WTC11 (cell line): Measurements from ENCODE around the gene LONP2. TPM values are rescaled to one million over a fixed set of nuclear protein-coding genes. Genes with fewer than 3 reads are reported as not detected.

Experiments
- ATAC-seq: fragments of 200-7000 bp; cut with Tn5 transposase; 2 replicates; pipeline ENCODE4 v1.10.0; 2021; ENCODE audit warnings: mild to moderate bottlenecking, moderate library complexity
- CTCF ChIA-PET: fragments of 300-600 bp; sonication (Branson Sonifier 250); formaldehyde crosslinking; loops from one replicate; lab custom pipeline; 2021; ENCODE audit warnings: antibody characterized with exemption; lab: Charles Lee
- POLR2A ChIA-PET: fragments of 350-600 bp; sonication (Branson Sonifier 250); formaldehyde crosslinking; loops from one replicate; lab custom pipeline; 2021; ENCODE audit warnings: antibody characterized with exemption; lab: Charles Lee
- DNase-seq: peaks from one replicate; pipeline ENCODE4 v3.0.0; 2021; ENCODE audit warnings: low spot score
- H3K27ac Mint-ChIP-seq: 2 replicates; pipeline ENCODE4 v1.8.0; 2021; ENCODE audit warnings: mixed read lengths
- H3K27me3 Mint-ChIP-seq: 2 replicates; pipeline ENCODE4 v1.8.0; 2021; ENCODE audit warnings: low read depth, mild to moderate bottlenecking, moderate library complexity, mixed read lengths
- H3K36me3 Mint-ChIP-seq: 2 replicates; pipeline ENCODE4 v1.8.0; 2021; ENCODE audit warnings: mixed read lengths
- H3K4me1 Mint-ChIP-seq: 2 replicates; pipeline ENCODE4 v1.8.0; 2022; ENCODE audit warnings: mixed read lengths
- H3K4me3 Mint-ChIP-seq: 2 replicates; pipeline ENCODE4 v1.8.0; 2021; ENCODE audit warnings: mild to moderate bottlenecking, moderate library complexity, mixed read lengths
- H3K9me3 Mint-ChIP-seq: 2 replicates; pipeline ENCODE4 v1.8.0; 2021; ENCODE audit warnings: mixed read lengths
- CTCF ChIP-seq: fragments of 200-600 bp; IDR thresholded peaks from 2 replicates; pipeline ENCODE4 v1.8.0; 2022; ENCODE audit warnings: antibody characterized with exemption
- FOXK1 ChIP-seq: sonication (generic); formaldehyde crosslinking; IDR thresholded peaks from 2 replicates; pipeline ENCODE4 v1.8.0; 2022; ENCODE audit warnings: mild to moderate bottlenecking, moderate library complexity, missing genetic modification reagents
- FOXP4 ChIP-seq: sonication (generic); formaldehyde crosslinking; IDR thresholded peaks from 2 replicates; pipeline ENCODE4 v1.8.0; 2022; ENCODE audit warnings: mild to moderate bottlenecking, missing genetic modification reagents
- GABPB1 ChIP-seq: sonication (generic); formaldehyde crosslinking; IDR thresholded peaks from 2 replicates; pipeline ENCODE4 v1.8.1; 2023; ENCODE audit warnings: mild to moderate bottlenecking, missing genetic modification reagents
- GRHL2 ChIP-seq: fragments of 250-450 bp; sonication (Bioruptor Pico); IDR thresholded peaks from 2 replicates; pipeline ENCODE4 v1.8.0; 2022; ENCODE audit warnings: mild to moderate bottlenecking, moderate library complexity; ENCODE audit not compliant: insufficient replicate concordance, severe bottlenecking
- GTF2I ChIP-seq: fragments of 250-450 bp; sonication (Bioruptor Pico); conservative IDR thresholded peaks from 2 replicates; pipeline ENCODE4 v1.4.0; 2021; ENCODE audit warnings: mild to moderate bottlenecking
- HMGA2 ChIP-seq: fragments of 250-450 bp; sonication (Bioruptor Pico); IDR thresholded peaks from 2 replicates; pipeline ENCODE4 v1.4.0; 2021; ENCODE audit warnings: mild to moderate bottlenecking, moderate library complexity
- NFE2L1 ChIP-seq: sonication (generic); formaldehyde crosslinking; IDR thresholded peaks from 2 replicates; pipeline ENCODE4 v1.8.1; 2023; ENCODE audit warnings: missing genetic modification reagents
- NR1H2 ChIP-seq: sonication (generic); formaldehyde crosslinking; IDR thresholded peaks from 2 replicates; pipeline ENCODE4 v1.9.0; 2021; ENCODE audit warnings: mild to moderate bottlenecking, moderate library complexity, missing genetic modification reagents
- NR2C2 ChIP-seq: sonication (generic); formaldehyde crosslinking; IDR thresholded peaks from 2 replicates; pipeline ENCODE4 v1.8.0; 2022; ENCODE audit warnings: mild to moderate bottlenecking, missing genetic modification reagents
- NR3C1 ChIP-seq: sonication (generic); formaldehyde crosslinking; conservative IDR thresholded peaks from 2 replicates; pipeline ENCODE4 v1.8.1; 2023; ENCODE audit warnings: low read depth, mild to moderate bottlenecking, missing genetic modification reagents
- SMAD3 ChIP-seq: sonication (generic); formaldehyde crosslinking; IDR thresholded peaks from 2 replicates; pipeline ENCODE4 v1.8.0; 2022; ENCODE audit warnings: missing genetic modification reagents, mild to moderate bottlenecking, borderline replicate concordance
- SP1 ChIP-seq: sonication (generic); formaldehyde crosslinking; conservative IDR thresholded peaks from 2 replicates; pipeline ENCODE4 v1.8.1; 2022; ENCODE audit warnings: missing genetic modification reagents
- TP53 ChIP-seq: sonication (generic); formaldehyde crosslinking; IDR thresholded peaks from 2 replicates; pipeline ENCODE4 v1.8.1; 2023; ENCODE audit warnings: mild to moderate bottlenecking, missing genetic modification reagents
- ZNF219 ChIP-seq: sonication (generic); formaldehyde crosslinking; IDR thresholded peaks from 2 replicates; pipeline ENCODE4 v1.8.0; 2023; ENCODE audit warnings: missing genetic modification reagents, mild to moderate bottlenecking, borderline replicate concordance
- total RNA-seq: library from RNA; stranded (reverse); gene quantifications from 3 replicates; pipeline ENCODE4 v1.2.3, GENCODE V29; 2021
- TF ChIP-seq, protein P1 (sequence below): sonication (generic); formaldehyde crosslinking; IDR thresholded peaks from 2 replicates; pipeline ENCODE4 v1.8.1; 2023; ENCODE audit warnings: mild to moderate bottlenecking, missing genetic modification reagents, borderline replicate concordance
- TF ChIP-seq, protein P2 (sequence below): fragments of 250-450 bp; sonication (Bioruptor Pico); IDR thresholded peaks from 2 replicates; pipeline ENCODE4 v1.9.0; 2021; ENCODE audit warnings: mild to moderate bottlenecking, borderline replicate concordance
- TF ChIP-seq, protein P3 (sequence below): sonication (generic); formaldehyde crosslinking; IDR thresholded peaks from 2 replicates; pipeline ENCODE4 v1.8.1; 2022; ENCODE audit warnings: low read depth, mild to moderate bottlenecking, moderate library complexity, missing genetic modification reagents, borderline replicate concordance

Gene LONP2
- total RNA-seq, 1 experiment from 2014 or later = 28.4 TPM

DNA sequence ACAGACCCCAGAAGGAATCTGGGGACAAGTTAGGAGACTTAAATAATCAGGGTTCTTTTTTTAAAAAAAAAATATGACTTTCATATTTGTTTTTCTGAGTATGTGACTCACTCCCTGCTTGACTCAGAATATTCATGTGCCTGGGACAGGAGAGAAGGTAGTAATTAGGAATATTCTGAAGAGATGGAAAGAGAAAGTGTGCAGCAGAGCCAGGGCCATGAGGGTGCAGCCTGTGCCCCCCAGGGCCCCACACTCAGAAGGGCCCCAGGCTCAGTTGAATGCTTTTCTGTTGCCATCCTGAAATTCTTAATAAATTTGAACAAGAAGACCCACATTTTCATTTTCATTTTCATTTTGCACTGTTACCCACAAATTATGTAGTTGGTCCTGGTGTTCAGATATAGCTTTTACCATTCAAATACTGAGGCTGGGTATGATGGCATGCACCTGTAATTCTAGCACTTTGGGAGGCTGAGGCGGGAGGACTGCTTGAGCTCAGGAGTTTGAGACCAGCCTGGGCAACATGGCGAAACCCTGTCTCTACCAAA lies 11.5 kb upstream of the LONP2 start:
- TF ChIP-seq NFE2L1 (CRISPR knock-in tag) = no peak
- TF ChIP-seq, protein P1, sequence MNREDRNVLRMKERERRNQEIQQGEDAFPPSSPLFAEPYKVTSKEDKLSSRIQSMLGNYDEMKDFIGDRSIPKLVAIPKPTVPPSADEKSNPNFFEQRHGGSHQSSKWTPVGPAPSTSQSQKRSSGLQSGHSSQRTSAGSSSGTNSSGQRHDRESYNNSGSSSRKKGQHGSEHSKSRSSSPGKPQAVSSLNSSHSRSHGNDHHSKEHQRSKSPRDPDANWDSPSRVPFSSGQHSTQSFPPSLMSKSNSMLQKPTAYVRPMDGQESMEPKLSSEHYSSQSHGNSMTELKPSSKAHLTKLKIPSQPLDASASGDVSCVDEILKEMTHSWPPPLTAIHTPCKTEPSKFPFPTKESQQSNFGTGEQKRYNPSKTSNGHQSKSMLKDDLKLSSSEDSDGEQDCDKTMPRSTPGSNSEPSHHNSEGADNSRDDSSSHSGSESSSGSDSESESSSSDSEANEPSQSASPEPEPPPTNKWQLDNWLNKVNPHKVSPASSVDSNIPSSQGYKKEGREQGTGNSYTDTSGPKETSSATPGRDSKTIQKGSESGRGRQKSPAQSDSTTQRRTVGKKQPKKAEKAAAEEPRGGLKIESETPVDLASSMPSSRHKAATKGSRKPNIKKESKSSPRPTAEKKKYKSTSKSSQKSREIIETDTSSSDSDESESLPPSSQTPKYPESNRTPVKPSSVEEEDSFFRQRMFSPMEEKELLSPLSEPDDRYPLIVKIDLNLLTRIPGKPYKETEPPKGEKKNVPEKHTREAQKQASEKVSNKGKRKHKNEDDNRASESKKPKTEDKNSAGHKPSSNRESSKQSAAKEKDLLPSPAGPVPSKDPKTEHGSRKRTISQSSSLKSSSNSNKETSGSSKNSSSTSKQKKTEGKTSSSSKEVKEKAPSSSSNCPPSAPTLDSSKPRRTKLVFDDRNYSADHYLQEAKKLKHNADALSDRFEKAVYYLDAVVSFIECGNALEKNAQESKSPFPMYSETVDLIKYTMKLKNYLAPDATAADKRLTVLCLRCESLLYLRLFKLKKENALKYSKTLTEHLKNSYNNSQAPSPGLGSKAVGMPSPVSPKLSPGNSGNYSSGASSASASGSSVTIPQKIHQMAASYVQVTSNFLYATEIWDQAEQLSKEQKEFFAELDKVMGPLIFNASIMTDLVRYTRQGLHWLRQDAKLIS = no peak
- TF ChIP-seq, protein P2, sequence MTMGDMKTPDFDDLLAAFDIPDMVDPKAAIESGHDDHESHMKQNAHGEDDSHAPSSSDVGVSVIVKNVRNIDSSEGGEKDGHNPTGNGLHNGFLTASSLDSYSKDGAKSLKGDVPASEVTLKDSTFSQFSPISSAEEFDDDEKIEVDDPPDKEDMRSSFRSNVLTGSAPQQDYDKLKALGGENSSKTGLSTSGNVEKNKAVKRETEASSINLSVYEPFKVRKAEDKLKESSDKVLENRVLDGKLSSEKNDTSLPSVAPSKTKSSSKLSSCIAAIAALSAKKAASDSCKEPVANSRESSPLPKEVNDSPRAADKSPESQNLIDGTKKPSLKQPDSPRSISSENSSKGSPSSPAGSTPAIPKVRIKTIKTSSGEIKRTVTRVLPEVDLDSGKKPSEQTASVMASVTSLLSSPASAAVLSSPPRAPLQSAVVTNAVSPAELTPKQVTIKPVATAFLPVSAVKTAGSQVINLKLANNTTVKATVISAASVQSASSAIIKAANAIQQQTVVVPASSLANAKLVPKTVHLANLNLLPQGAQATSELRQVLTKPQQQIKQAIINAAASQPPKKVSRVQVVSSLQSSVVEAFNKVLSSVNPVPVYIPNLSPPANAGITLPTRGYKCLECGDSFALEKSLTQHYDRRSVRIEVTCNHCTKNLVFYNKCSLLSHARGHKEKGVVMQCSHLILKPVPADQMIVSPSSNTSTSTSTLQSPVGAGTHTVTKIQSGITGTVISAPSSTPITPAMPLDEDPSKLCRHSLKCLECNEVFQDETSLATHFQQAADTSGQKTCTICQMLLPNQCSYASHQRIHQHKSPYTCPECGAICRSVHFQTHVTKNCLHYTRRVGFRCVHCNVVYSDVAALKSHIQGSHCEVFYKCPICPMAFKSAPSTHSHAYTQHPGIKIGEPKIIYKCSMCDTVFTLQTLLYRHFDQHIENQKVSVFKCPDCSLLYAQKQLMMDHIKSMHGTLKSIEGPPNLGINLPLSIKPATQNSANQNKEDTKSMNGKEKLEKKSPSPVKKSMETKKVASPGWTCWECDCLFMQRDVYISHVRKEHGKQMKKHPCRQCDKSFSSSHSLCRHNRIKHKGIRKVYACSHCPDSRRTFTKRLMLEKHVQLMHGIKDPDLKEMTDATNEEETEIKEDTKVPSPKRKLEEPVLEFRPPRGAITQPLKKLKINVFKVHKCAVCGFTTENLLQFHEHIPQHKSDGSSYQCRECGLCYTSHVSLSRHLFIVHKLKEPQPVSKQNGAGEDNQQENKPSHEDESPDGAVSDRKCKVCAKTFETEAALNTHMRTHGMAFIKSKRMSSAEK (CRISPR knock-in tag) = no peak
- no peak for TF ChIP-seq NR1H2 (CRISPR knock-in tag)
- no peak for TF ChIP-seq SMAD3 (CRISPR knock-in tag)
- TF ChIP-seq GRHL2 (CRISPR knock-in tag) = no peak
- no peak for TF ChIP-seq FOXP4 (CRISPR knock-in tag)
- TF ChIP-seq TP53 = no peak
- no peak for TF ChIP-seq HMGA2 (CRISPR knock-in tag)
- TF ChIP-seq FOXK1 (CRISPR knock-in tag) = no peak
- TF ChIP-seq NR3C1 = no peak
- no peak for TF ChIP-seq SP1
- TF ChIP-seq GABPB1 (CRISPR knock-in tag) = no peak
- no peak for TF ChIP-seq ZNF219 (CRISPR knock-in tag)
- no peak for TF ChIP-seq NR2C2
- Mint-ChIP-seq H3K4me1 (peaks cover 13% of the 10 kb centered on the region), H3K27ac (no peak overlapping the region), H3K27me3 (no peaks in the 10 kb centered on the region), H3K36me3 (no peaks in the 10 kb centered on the region), H3K4me3 (no peak overlapping the region), H3K9me3 (no peaks in the 10 kb centered on the region)
- ATAC-seq (no peak), DNase-seq (no peak)
- ChIA-PET CTCF (interaction anchor here (2.5 kb wide), 1 partner anchor 391 kb away, joined by 17 read pairs; no protein-coding TSS in a partner anchor), POLR2A (no interaction called here)

- H3K9me3 Mint-ChIP-seq = peaks cover 2% of the 10 kb centered on the region
- H3K4me3 Mint-ChIP-seq = no peak overlapping the region
- TF ChIP-seq CTCF (no peak), SMAD3 (CRISPR knock-in tag) (no peak), GTF2I (CRISPR knock-in tag) (no peak)
- TF ChIP-seq, protein P3, sequence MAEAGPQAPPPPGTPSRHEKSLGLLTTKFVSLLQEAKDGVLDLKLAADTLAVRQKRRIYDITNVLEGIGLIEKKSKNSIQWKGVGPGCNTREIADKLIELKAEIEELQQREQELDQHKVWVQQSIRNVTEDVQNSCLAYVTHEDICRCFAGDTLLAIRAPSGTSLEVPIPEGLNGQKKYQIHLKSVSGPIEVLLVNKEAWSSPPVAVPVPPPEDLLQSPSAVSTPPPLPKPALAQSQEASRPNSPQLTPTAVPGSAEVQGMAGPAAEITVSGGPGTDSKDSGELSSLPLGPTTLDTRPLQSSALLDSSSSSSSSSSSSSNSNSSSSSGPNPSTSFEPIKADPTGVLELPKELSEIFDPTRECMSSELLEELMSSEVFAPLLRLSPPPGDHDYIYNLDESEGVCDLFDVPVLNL (CRISPR knock-in tag) = no peak
- TF ChIP-seq, protein P1 = no peak
- TF ChIP-seq, all 79 proteins: peak for 0
- Mint-ChIP-seq H3K27me3 (no peaks in the 10 kb centered on the region; the same call in 1 of the 2 replicates), H3K36me3 (no peaks in the 10 kb centered on the region), H3K27ac (no peak overlapping the region), H3K4me1 (peaks cover 13% of the 10 kb centered on the region)
- CTCF ChIA-PET = interaction anchor here (0.8 kb wide), 1 partner anchor 290 kb away, joined by 3 read pairs; no protein-coding TSS in a partner anchor
- POLR2A ChIA-PET = no interaction called here
- ATAC-seq (no peak), DNase-seq (no peak)
Observed at GRCh38 chr16:48234630-48235029, 9.5 kb upstream of the LONP2 start.
